ENCODE results near the gene ZNF219. TPM values are rescaled to one million over a fixed set of nuclear protein-coding genes. Genes with fewer than 3 reads are reported as not detected.
A peak's percentile ranks its signal among the peaks of the same experiment; 100 is the strongest.

ZNF219 gene
- total RNA-seq, 1 donor from 2014 or later = 44.9 TPM

DNA sequence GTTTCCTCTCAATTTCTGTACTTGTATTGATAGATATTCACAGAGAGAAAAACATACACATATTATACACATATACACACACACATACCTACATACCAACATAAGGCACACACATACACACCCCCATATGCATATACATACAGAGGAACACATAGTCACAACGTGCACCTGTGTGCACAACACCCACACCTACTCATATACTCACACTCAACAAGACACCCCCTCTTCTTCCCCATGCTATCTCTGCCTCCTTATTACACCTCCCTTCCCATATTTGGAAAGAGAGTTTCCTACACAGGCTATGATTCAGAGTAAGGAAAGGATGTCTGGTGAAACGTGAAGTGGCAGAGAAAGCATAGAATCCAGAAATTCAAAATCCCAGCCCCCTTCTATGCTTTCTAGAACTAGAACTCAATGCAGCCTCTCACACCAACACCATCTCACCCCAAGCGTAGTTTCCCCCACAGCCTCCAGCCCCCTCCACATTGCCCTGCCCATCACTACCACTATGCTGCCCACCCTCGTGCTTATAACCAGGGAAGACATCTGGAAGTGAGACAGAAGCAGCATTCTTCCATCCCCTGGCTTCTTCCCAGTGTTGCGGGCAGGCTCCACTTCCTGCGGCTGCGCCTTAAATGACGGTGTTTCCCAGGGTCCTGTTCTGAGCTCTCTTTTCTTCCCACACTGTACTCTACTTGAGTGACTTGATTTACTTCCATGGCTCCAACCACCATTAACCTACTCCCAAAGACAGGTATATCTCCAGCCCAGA is 38.4 kb downstream of the ZNF219 start:
- Histone ChIP-seq H3K4me1 (peaks cover 17% of the 10 kb centered on the region), H3K27me3 (ENCODE audit: low read depth) (no peaks in the 10 kb centered on the region), H3K4me3 (no peak overlapping the region), H3K9me3 (replicated peaks) (no peaks in the 10 kb centered on the region), H3K27ac (replicated peaks) (no peak overlapping the region), H3K36me3 (no peaks in the 10 kb centered on the region)
- intact Hi-C loops (cut with micrococcal nuclease) = no loop called here
- no peak for DNase-seq
- TF ChIP-seq, protein P1, sequence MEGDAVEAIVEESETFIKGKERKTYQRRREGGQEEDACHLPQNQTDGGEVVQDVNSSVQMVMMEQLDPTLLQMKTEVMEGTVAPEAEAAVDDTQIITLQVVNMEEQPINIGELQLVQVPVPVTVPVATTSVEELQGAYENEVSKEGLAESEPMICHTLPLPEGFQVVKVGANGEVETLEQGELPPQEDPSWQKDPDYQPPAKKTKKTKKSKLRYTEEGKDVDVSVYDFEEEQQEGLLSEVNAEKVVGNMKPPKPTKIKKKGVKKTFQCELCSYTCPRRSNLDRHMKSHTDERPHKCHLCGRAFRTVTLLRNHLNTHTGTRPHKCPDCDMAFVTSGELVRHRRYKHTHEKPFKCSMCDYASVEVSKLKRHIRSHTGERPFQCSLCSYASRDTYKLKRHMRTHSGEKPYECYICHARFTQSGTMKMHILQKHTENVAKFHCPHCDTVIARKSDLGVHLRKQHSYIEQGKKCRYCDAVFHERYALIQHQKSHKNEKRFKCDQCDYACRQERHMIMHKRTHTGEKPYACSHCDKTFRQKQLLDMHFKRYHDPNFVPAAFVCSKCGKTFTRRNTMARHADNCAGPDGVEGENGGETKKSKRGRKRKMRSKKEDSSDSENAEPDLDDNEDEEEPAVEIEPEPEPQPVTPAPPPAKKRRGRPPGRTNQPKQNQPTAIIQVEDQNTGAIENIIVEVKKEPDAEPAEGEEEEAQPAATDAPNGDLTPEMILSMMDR (IDR thresholded peaks at IDR 0.05; ENCODE audit: borderline replicate concordance) = no peak

DNA sequence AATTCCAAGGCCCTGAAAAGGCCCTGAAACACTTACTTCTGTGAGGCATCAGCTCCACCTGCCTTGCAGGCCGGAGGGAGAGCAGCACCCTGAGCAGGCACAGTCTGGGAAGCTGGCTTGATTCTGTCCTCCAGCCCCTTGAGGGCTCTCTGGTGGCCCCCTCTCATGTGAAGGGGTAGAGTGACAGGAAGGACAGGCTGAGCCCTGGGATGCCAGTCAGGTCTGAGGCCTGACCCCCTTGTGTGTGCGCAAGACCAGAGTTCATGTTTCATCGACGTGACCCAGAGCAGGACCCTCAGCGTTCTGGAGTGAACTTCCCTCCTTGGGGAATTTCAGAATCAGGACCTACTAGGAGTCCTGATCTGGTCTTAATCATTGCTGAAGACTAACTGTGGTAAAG is 39.6 kb downstream of the ZNF219 start:
- Histone ChIP-seq H3K27me3 (ENCODE audit: low read depth) (no peaks in the 10 kb centered on the region), H3K9me3 (replicated peaks) (no peaks in the 10 kb centered on the region), H3K4me1 (peaks cover 17% of the 10 kb centered on the region), H3K27ac (replicated peaks) (no peak overlapping the region), H3K36me3 (no peaks in the 10 kb centered on the region), H3K4me3 (no peak overlapping the region)
- intact Hi-C loops (cut with micrococcal nuclease) = no loop called here
- DNase-seq = no peak
- TF ChIP-seq, protein P1 (IDR thresholded peaks at IDR 0.05; ENCODE audit: borderline replicate concordance) = no peak

DNA sequence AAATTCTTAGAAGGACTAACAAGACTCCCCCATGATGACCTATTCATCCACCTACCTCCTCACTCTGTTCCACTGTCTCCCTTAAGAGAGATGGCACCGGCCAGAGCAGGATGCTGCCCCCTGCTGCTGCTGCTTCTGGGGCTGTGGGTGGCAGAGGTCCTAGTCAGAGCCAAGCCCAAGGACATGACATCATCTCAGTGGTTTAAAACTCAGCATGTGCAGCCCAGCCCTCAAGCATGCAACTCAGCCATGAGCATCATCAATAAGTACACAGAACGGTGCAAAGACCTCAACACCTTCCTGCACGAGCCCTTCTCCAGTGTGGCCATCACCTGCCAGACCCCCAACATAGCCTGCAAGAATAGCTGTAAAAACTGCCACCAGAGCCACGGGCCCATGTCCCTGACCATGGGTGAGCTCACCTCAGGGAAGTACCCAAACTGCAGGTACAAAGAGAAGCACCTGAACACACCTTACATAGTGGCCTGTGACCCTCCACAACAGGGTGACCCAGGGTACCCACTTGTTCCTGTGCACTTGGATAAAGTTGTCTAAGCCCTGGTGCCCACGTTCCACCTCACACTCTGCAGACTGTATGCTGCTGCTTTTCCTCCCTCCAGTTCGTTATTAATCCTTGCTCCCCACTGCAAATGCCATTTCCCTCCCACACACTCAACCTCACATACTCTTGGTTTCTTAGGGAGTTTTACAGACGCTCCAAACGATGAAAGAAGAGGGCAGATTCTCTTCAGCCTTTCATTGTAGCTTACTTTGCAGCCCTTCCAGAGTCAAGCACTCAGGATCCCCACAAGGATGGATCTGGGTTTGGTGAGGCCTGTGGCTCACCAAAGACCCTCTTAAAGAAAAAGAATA is 40.4 kb downstream of the ZNF219 start, which contains the start of gene RNASE8:
TSS of gene RNASE8 (plus strand) at position 20 of the 873 bp plus-strand sequence. CDS start at position 91, 71 bp downstream.
- Histone ChIP-seq H3K4me3 (no peak within 1 kb of the TSS), H3K36me3 (no peaks in the 10 kb centered on the region), H3K9me3 (replicated peaks) (no peaks in the 10 kb centered on the region), H3K27ac (replicated peaks) (no peak within 1 kb of the TSS), H3K4me1 (peaks cover 9% of the 10 kb centered on the region), H3K27me3 (ENCODE audit: low read depth) (no peaks in the 10 kb centered on the region)
- TF ChIP-seq, protein P1 (IDR thresholded peaks at IDR 0.05; ENCODE audit: borderline replicate concordance) = peak; percentile 24
- intact Hi-C loops (cut with micrococcal nuclease) = no loop called here
- DNase-seq = no peak

DNA sequence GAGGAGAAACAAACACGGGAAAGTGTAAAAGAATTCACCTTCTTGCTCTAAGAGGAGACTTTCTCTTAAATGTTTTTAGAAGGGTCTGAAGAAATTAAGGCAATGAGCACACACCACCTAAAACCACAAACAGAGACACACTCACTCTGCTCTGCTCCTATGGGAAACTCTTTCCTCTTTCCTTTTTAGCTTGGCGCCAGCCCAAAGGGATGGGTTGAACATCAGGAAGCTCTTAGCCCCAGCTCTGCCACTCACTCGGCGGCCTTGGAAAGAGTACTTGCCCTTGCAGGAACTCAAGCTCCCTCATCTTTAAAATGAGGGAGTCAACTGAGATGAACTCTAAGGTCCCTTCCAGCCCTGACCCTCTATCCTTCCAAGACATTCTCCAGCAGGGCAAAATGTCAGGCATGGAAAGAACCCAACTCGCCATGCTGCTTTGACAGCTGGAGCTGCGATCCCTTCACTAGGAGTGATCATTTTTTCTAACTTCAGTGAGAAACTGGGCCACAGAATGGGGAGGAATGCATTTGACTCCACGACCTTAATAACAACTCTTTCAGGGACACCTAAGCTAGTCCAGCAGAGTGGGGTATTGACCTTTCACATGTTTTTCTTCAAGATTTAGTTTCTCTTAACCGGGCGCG is 41.8 kb downstream of the ZNF219 start:
- Histone ChIP-seq H3K4me1 (peaks cover 8% of the 10 kb centered on the region), H3K36me3 (no peaks in the 10 kb centered on the region), H3K4me3 (no peak overlapping the region), H3K9me3 (replicated peaks) (no peaks in the 10 kb centered on the region), H3K27ac (replicated peaks) (no peak overlapping the region), H3K27me3 (ENCODE audit: low read depth) (no peaks in the 10 kb centered on the region)
- intact Hi-C loops (cut with micrococcal nuclease) = no loop called here
- DNase-seq = no peak
- TF ChIP-seq, protein P1 (IDR thresholded peaks at IDR 0.05; ENCODE audit: borderline replicate concordance) = no peak

DNA sequence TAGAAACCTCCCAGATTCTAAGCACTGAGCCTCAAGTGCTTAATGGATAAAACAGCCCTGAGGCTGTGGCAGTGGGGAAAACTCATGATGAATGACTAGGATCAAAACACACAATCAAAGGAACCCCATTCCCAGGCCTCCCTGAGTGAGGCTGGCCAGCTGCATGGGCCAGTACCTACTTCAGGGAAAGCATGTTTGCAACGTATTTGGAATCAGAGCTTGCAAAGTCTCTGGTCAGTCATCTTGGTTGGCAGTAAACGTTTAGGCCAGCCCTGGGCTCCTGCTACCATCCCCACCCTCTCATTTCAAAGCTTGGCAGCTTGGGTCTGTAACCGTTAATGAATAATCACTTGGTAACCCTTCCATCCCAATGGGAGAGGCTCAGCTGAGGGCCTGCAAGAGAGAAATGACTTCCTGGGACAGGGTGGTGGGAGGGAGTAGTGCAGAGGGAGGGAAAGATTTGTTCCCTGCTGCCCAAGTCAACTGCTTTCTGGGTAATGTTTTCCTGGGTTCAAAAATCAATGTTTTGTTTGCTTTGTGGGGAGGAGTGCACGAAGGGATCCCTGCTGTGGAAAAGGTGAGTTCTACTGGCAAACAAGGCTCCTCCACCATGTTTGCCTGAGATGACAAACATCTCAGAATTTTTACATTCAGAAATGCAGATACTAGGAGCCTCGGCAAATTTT is 42.9 kb downstream of the ZNF219 start:
- Histone ChIP-seq H3K9me3 (replicated peaks) (no peaks in the 10 kb centered on the region), H3K27me3 (ENCODE audit: low read depth) (no peaks in the 10 kb centered on the region), H3K4me3 (no peak overlapping the region), H3K4me1 (peaks cover 8% of the 10 kb centered on the region), H3K36me3 (no peaks in the 10 kb centered on the region), H3K27ac (replicated peaks) (no peak overlapping the region)
- DNase-seq = no peak
- TF ChIP-seq, protein P1 (IDR thresholded peaks at IDR 0.05; ENCODE audit: borderline replicate concordance) = no peak
- intact Hi-C loops (cut with micrococcal nuclease) = no loop called here

Data from left ventricle myocardium inferior (tissue), 1 donor.